ENCODE data around the gene CRTC3.

CRTC3 gene

GRCh38 chr15:90681056-90681455 lies 151.3 kb downstream of the CRTC3 start:
- H3K36me3 ChIP-seq, result no peaks in the 10 kb centered on the region
- no peak overlapping the region for H3K4me3 ChIP-seq (ENCODE audit: low read depth, low read length)
- no peak for DNase-seq
- no peaks in the 10 kb centered on the region for H3K27me3 ChIP-seq (ENCODE audit: insufficient read depth, low read depth, severe bottlenecking)
- H3K27ac ChIP-seq, result no peak overlapping the region
- no peak for TF ChIP-seq CTCF (IDR thresholded peaks at IDR 0.05; ENCODE audit: low read depth, low read length)
- H3K9me3 ChIP-seq (ENCODE audit: severe bottlenecking), result no peaks in the 10 kb centered on the region

GRCh38 chr15:90681480-90681879 lies 151.8 kb downstream of the CRTC3 start:
- no peak for DNase-seq

GRCh38 chr15:90683371-90683770 lies 153.6 kb downstream of the CRTC3 start:
- TF ChIP-seq CTCF (IDR thresholded peaks at IDR 0.05; ENCODE audit: low read depth, low read length), result no peak
- Histone ChIP-seq H3K9me3 (ENCODE audit: severe bottlenecking) (no peaks in the 10 kb centered on the region), H3K27ac (no peak overlapping the region), H3K27me3 (ENCODE audit: insufficient read depth, low read depth, severe bottlenecking) (no peaks in the 10 kb centered on the region), H3K36me3 (no peaks in the 10 kb centered on the region), H3K4me3 (ENCODE audit: low read depth, low read length) (no peak overlapping the region)
- no peak for DNase-seq

More at GRCh38 chr15:90681480-90681879, 151.8 kb downstream of the CRTC3 start:
- H3K27me3 ChIP-seq (ENCODE audit: insufficient read depth, low read depth, severe bottlenecking), result no peaks in the 10 kb centered on the region
- no peaks in the 10 kb centered on the region for H3K36me3 ChIP-seq
- no peak for TF ChIP-seq CTCF (IDR thresholded peaks at IDR 0.05; ENCODE audit: low read depth, low read length)
- no peak overlapping the region for H3K27ac ChIP-seq
- H3K9me3 ChIP-seq (ENCODE audit: severe bottlenecking), result no peaks in the 10 kb centered on the region
- no peak overlapping the region for H3K4me3 ChIP-seq (ENCODE audit: low read depth, low read length)

- Histone ChIP-seq H3K36me3 (no peaks in the 10 kb centered on the region), H3K9me3 (ENCODE audit: severe bottlenecking) (no peaks in the 10 kb centered on the region), H3K27ac (no peak overlapping the region), H3K4me3 (ENCODE audit: low read depth, low read length) (no peak overlapping the region), H3K27me3 (ENCODE audit: insufficient read depth, low read depth, severe bottlenecking) (no peaks in the 10 kb centered on the region)
- no peak for DNase-seq
- no peak for TF ChIP-seq CTCF (IDR thresholded peaks at IDR 0.05; ENCODE audit: low read depth, low read length)
Measured at GRCh38 chr15:90683876-90684275, 154.2 kb downstream of the CRTC3 start.

- no peak for TF ChIP-seq CTCF (IDR thresholded peaks at IDR 0.05; ENCODE audit: low read depth, low read length)
- Histone ChIP-seq H3K27me3 (ENCODE audit: insufficient read depth, low read depth, severe bottlenecking) (no peaks in the 10 kb centered on the region), H3K4me3 (ENCODE audit: low read depth, low read length) (no peak overlapping the region), H3K36me3 (no peaks in the 10 kb centered on the region), H3K27ac (no peak overlapping the region), H3K9me3 (ENCODE audit: severe bottlenecking) (no peaks in the 10 kb centered on the region)
- DNase-seq, result no peak
Measured at GRCh38 chr15:90684281-90684680, 154.6 kb downstream of the CRTC3 start.

Data from WERI-Rb-1 (cell line).